Raji (cell line): ENCODE results near the gene CTDSP2.

Source experiments
- POLR2A ChIP-seq: IDR thresholded peaks from 2 replicates; pipeline ENCODE4 v1.6.1; 2011; ENCODE audit warnings: low read depth, low read length, control low read depth; ENCODE audit not compliant: insufficient read depth

Gene CTDSP2, protein sequence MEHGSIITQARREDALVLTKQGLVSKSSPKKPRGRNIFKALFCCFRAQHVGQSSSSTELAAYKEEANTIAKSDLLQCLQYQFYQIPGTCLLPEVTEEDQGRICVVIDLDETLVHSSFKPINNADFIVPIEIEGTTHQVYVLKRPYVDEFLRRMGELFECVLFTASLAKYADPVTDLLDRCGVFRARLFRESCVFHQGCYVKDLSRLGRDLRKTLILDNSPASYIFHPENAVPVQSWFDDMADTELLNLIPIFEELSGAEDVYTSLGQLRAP

DNA sequence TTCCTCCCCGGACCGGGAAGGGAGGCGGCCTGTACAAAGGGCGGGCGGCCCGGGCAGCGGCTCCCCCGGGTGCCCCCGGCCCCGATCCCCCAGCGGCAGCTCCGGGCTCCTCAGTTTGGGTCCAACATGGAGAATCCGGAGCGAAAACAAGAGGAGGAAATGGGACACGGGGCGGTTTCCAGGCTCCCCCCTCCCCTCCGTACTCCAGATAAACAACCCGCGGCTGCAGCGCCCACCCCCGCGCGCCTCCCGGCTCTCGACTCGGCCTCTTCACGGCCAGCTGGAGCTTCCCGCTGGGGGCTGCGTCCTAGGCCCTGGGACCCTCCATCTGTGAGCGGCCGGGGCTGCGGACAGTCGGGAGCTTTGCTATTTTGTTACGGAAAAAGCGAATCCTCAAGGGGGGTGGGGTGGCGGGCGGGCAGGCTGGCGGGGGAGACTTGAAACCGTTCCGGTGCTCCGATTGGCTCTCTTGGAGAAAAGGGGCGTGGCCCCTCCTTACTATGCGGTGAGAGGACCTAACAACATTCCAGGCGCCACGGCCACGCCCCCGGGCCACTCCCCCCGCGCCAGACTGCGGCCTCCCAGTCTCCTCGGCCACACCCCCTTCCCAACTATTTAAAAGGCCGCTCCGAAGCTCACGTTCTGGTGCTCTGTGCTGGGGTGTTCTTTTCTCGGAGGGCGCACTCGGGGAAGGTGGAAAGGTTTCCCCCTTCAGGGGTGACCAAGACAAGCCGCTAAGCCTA is at the start of gene CTDSP2:
Gene CTDSP2 (minus strand): TSS at position 153 of the 743 bp plus-strand sequence. CDS start 294 bp downstream, outside the sequence.
- TF ChIP-seq POLR2A = peak; percentile 59; the same call in 1 of the 2 replicates

GRCh38 chr12:57896115-57896433 is 49.5 kb upstream of the CTDSP2 start:
- no peak for TF ChIP-seq POLR2A

DNA sequence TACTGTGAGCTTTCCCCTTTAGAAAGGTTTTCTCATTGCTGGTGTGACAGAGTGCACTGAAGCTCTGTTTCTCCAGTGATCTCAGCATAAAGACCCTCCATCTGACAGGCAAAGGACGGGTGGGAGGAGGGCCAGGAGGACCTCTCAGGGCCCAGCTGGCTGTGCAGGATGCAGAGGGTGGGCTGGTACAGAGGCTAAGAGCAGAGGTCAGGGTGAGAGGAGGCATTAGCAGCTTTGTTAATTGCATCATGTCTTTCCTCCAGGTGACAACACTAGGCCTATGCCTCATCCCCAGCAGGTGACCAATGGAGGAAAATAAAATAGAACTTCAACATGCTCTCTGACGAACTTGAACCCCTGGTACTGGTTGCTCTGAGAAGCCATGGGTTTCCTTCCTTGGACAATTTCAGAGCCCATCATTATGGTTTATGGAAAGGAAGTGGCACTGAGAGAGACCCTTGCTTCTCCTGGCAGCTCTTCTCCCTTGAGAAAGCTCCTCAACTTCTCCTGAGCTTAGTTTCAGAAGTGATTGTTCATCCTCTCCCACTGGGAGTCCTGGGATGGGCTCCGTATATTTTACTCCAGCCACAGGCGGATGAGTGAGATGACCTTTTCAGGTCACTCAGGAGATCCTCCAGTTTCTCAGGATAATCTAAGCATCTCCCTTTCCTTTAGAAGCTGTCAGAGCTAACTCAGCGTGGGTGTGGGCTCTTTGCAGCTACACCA is 49.0 kb upstream of the CTDSP2 start:
- no peak for TF ChIP-seq POLR2A

GRCh38 chr12:57894399-57895292 is 48.1 kb upstream of the CTDSP2 start:
- peak; percentile 50; the same call in 1 of the 2 replicates for TF ChIP-seq POLR2A

DNA sequence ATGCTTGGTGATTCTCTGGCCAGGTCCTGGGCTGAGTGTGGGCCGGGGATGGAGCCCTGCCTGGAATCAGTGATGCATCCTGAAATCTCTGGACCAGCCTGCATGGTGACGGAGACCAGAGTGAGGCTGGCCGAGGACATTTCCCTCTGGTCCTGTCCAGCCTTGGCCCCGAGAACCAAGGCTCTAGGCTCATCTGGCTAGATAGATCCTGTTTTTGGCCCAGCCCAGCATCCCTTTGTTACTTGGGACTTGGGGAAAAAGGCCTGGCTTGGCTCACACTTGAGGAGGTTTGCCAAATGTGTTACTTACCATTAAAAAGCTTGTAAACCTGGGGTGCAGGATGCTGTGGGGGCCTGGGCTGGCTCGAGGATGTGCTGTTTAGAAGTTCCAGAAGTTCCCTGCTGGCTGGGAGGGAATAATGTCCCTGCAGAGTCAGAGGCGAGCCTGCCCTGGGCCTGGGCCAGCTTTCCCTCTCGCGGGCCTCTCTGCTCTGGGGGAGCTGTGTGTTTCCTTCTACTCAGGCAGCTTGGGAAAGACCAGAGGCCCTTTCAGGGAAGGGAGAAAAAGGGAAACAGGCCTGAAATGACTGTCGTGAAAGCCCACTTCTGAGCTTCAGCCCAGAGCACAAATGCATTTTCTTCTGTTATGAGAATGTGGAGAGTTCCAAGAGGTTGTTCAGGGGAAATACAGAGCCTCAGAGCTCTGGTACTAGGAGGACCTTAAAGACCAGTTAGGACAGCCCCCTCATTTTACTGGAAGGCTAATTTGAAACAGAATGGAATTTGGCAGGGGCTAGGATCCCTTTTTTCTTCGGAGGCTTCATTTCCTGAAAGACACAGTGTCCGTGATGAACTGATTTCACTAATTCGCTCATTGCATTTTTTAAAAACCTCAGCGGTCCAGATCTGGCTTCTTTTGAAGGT is 47.2 kb upstream of the CTDSP2 start:
- no peak for TF ChIP-seq POLR2A

DNA sequence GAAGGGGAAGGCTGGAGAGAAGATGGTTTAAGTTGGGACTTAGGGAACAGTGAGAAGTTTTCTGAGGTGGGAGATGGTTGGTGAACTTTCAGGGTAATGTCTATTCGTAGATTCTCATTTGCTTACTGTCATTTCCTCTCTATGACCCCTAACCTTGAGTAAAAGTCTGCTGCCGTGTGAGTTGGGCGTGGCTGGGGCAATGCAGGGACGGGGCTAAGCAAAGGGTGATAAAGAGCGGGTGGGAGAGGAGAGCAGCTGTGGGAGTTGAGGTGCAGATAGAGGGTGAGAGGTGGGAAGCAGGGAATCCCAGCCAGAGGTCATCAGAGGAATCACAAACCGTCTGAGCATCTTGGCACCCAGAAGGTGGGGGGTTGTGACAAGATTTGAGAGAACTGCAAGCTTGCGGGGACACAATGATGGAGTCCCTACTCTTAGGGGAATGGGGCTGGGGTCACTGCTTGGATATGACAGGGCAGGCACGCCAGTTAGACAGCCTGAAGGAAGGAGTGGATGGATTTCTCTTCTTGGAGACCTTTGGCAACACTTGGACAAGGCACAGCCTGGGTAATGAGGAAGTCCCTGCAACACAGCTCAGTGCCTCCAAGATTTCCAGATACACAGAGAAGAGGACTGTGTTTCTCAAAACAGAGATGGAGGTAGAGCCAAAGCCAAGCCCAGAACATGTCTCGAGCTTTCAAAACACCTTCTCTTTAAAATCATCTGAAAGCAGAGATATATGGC is 45.9 kb upstream of the CTDSP2 start:
- TF ChIP-seq POLR2A = no peak

DNA sequence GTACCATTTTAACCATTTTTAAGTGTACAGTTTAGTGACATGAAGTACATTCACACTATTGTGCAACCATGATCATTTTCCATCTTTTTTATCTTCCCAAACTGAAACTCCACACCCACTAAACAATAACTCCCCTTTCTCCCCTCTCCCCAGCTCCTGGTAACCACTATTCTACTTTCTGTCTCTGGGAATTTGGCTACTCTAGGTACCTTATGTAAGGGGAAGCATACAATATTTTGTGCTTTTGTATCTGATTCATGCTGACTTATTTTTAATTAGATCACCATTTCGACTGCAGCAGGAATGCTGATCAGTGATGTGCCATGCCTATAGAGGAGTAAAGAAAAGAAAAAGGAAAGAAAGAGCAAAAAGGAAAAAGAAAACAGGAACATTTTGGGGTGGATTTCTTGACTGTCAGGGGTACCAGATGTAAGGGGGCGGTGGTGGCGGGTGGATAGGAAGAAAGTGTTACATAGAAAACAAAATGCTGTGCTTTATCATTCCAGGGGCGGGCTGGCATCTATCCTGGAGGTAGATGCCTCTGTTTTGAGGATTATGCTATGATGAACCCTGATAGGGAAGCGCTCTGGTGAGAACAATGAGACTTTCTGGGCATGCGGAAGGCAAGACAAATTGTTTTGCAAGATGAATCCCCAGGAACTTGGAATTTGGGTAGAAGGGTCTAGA is 45.2 kb upstream of the CTDSP2 start:
- TF ChIP-seq POLR2A = no peak

DNA sequence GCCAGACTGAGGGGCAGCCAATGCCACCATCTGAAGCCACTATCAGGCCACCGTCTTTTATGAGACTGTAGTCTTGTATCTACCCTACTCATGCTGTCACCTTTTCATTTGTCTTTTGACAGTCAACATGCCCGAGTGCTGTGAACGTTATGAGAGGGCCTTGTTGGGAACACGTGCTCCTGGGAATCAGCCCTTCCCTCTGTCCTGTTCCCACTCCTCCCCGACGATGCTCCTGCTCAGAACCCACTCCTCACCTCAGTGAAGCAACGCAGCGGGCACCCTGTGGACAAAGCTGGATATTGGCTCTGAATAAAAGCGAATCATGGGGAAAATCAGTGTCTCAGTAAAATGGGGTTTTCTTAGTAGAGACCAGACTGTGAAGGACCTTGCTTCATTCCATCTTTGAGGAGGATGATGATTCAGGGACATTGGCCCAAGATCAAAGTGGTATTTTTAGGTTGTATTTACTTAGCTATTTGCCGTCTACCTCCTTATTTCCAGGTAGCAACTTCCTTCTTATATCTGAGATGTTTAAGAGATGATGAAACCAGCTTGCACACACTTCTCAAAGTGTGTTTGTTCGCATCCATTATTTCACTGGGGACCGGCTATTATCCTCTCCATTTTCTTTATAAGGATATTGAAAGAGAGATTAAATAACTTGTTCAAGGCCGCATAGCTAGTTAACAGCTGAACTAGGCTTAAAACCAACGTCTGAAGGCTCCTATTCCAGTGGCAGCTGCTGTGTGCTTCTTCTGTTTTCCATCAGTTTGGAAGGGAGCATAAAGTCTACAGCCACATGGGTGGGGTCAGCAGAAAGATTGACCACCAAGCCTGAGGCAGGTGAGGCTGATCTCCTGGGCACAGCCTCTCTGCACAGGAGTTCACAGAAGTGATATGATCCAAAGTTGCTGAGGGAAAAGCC is 43.9 kb upstream of the CTDSP2 start:
- no peak for TF ChIP-seq POLR2A

DNA sequence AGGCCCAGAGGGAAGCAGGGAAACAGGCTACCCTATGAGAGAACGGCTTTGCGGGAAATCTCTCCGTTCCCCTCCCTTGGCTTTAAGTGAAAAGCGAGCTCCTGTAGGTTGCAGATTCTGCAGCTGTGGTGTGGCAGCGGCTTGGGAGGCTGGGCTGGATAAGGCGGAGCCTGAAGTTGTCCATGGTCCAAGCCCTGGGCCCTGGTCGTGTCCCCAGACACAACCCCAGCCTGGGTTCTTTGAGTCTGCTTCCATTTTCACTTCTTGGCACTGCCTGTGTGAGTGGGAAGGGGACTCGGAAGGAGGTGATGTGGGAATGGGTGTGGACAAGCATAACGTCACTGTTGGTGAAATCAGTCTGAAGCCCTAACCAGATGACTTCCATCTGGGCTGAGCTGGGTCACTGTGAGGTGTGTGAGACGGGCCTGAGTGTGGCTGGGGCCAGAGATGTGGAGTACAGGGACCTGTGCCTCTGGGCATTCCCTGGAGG is 43.0 kb upstream of the CTDSP2 start:
- TF ChIP-seq POLR2A = no peak

DNA sequence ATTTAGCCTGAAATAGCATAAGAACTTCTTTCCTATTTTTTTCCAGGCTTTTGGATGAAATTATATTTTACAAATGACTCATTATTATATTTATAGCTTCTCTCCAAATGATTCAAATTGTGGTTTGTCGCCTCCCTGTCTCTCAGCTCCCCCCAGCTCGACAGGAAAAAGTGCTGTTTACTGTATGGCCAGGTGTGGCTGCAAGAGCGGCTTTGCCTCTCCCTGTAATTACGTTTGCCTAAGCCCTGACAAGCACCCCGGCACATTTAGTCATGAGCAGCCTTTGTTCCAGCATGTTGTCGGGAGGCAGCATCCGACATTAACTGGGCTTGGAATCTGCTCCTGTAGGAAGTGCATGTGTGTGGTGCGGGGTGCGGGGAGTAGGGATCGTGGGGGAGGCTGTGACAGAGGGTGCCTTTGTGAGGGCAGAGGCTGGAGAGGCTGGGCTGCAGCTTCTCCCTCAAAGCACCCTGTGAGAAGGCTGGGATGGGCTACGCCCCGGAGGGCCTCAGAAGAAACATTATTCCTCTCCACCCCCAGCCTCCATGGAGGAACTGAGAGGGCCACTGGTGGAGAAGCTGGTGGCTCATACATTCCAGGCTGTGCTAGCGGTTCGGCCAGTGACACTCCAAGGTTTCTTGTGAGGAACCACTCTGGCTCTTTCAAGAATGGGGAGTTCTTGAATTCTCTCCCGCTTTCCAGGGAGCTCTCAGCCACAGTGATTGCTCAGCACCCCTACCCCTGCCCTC is 42.1 kb upstream of the CTDSP2 start:
- TF ChIP-seq POLR2A = no peak
